Lower lobe of right lung (tissue), 2 donors: ENCODE data around the gene MPZL3. TPM values are rescaled to one million over a fixed set of nuclear protein-coding genes. Genes with fewer than 3 reads are reported as not detected.

Experiments used
- ATAC-seq, 2 donors: fragments of 200-7000 bp; cut with Tn5 transposase; one replicate each; pipeline ENCODE4 v1.9.1; 2020 to 2022; ENCODE audit warnings: mild to moderate bottlenecking in 2 of 2, moderate library complexity in 2 of 2
- DNase-seq: peaks from one replicate; pipeline ENCODE4 v3.0.0-alpha.2; 2020
- H3K27ac ChIP-seq: fragments of 200-600 bp; one replicate; pipeline ENCODE4 v1.8.0; 2022
- H3K27me3 ChIP-seq: fragments of 200-600 bp; one replicate; pipeline ENCODE4 v1.8.0; 2022; ENCODE audit warnings: low read depth
- H3K36me3 ChIP-seq: fragments of 200-600 bp; one replicate; pipeline ENCODE4 v1.8.0; 2022; ENCODE audit warnings: mild to moderate bottlenecking
- H3K4me1 ChIP-seq: fragments of 200-600 bp; one replicate; pipeline ENCODE4 v1.8.0; 2022
- H3K4me3 ChIP-seq: fragments of 200-600 bp; one replicate; pipeline ENCODE4 v1.8.0; 2022; ENCODE audit warnings: mild to moderate bottlenecking
- H3K9me3 ChIP-seq: fragments of 200-600 bp; one replicate; pipeline ENCODE4 v1.8.0; 2022
- CTCF ChIP-seq: fragments of 200-600 bp; IDR thresholded peaks from one replicate; pipeline ENCODE4 v1.8.0; 2022; ENCODE audit warnings: antibody characterized with exemption, mild to moderate bottlenecking
- intact Hi-C: fragments of 100-400 bp; cut with DNase I; formaldehyde crosslinking; loops from one replicate; pipeline ENCODE4 v1.11.0; 2022
- total RNA-seq: library from RNA; stranded (reverse); fragmentation: NEBNext Ultra II Directional; extraction: Animal tissue kit (Norgen Biotek cat#: 25700); gene quantifications from one replicate; pipeline ENCODE4 v1.2.1, GENCODE V29; 2021
- donor health status: DM: no; HTN: yes; CAD: no; lungs with severe emphysema.

Gene MPZL3
- total RNA-seq, 1 donor from 2014 or later, result 12.8 TPM

- H3K4me3 ChIP-seq, result no peak overlapping the region
- intact Hi-C loops, result no loop called here
- peaks cover 19% of the 10 kb centered on the region for H3K4me1 ChIP-seq
- H3K36me3 ChIP-seq, result no peaks in the 10 kb centered on the region
- TF ChIP-seq CTCF, result no peak
- H3K9me3 ChIP-seq, result no peaks in the 10 kb centered on the region
- no peak for ATAC-seq
- no peak overlapping the region for H3K27ac ChIP-seq
- H3K27me3 ChIP-seq, result no peaks in the 10 kb centered on the region
- DNase-seq, result no peak
These were observed 24.3 kb upstream of the MPZL3 start for GRCh38 chr11:118276422-118276821.

GRCh38 chr11:118275176-118275575 lies 23.0 kb upstream of the MPZL3 start:
- Histone ChIP-seq H3K36me3 (no peaks in the 10 kb centered on the region), H3K4me1 (peaks cover 19% of the 10 kb centered on the region), H3K27ac (peak overlapping the region; percentile 61), H3K27me3 (no peaks in the 10 kb centered on the region), H3K4me3 (no peak overlapping the region), H3K9me3 (no peaks in the 10 kb centered on the region)
- intact Hi-C loops, result no loop called here
- TF ChIP-seq CTCF, result no peak
- peak; percentile 43 to 74 for ATAC-seq
- DNase-seq, result no peak

- Histone ChIP-seq H3K4me1 (peaks cover 19% of the 10 kb centered on the region), H3K27ac (no peak overlapping the region), H3K4me3 (no peak overlapping the region), H3K9me3 (no peaks in the 10 kb centered on the region), H3K36me3 (no peaks in the 10 kb centered on the region), H3K27me3 (no peaks in the 10 kb centered on the region)
- ATAC-seq (peak; percentile 81 to 91), DNase-seq (no peak)
- no peak for TF ChIP-seq CTCF
- intact Hi-C loops, result no loop called here
These were observed 22.0 kb upstream of the MPZL3 start for GRCh38 chr11:118274186-118274585.

- ATAC-seq (no peak), DNase-seq (no peak)
- H3K27ac ChIP-seq, result no peak overlapping the region
- intact Hi-C loops, result no loop called here
- H3K4me1 ChIP-seq, result peaks cover 19% of the 10 kb centered on the region
- no peaks in the 10 kb centered on the region for H3K27me3 ChIP-seq
- H3K9me3 ChIP-seq, result no peaks in the 10 kb centered on the region
- TF ChIP-seq CTCF, result no peak
- H3K4me3 ChIP-seq, result no peak overlapping the region
- no peaks in the 10 kb centered on the region for H3K36me3 ChIP-seq
These were observed 19.8 kb upstream of the MPZL3 start for GRCh38 chr11:118272001-118272400.

GRCh38 chr11:118267486-118267885 lies 15.3 kb upstream of the MPZL3 start:
- H3K27ac ChIP-seq, result no peak overlapping the region

More at GRCh38 chr11:118267486-118267885, 15.3 kb upstream of the MPZL3 start:
- no peak for TF ChIP-seq CTCF
- H3K9me3 ChIP-seq, result no peaks in the 10 kb centered on the region
- ATAC-seq, result no peak
- no peaks in the 10 kb centered on the region for H3K36me3 ChIP-seq
- H3K27me3 ChIP-seq, result no peaks in the 10 kb centered on the region
- H3K4me3 ChIP-seq, result no peak overlapping the region
- no peak for DNase-seq
- peaks cover 25% of the 10 kb centered on the region for H3K4me1 ChIP-seq
- intact Hi-C loops, result no loop called here
